Inferior parietal cortex (tissue), 1 donor: ENCODE data around the gene MINDY4.

Source experiments
- DNase-seq: peaks from one replicate; pipeline ENCODE4 v3.0.0-alpha.2; 2016; ENCODE audit errors: extremely low spot score

MINDY4 gene

DNA sequence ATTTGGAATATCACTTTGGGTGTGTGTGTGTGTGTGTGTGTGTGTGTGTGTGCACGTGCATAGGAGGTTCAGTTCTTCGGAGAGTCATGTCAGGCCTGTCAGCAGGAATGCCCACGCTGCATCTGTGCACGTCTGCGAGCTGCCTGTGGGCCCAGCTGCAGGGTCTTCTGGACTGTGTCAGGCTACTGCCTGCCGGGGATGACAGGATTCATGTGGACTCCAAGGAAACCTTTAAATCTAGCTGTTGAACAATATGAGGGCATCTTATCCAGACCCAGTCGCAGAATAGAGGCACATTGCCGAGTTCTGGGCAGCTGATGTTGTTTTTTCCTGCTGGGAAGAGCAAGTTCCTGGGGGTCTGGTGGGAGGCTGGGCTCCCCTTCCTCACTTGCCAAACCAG is 159.4 kb downstream of the MINDY4 start:
- DNase-seq = no peak

DNA sequence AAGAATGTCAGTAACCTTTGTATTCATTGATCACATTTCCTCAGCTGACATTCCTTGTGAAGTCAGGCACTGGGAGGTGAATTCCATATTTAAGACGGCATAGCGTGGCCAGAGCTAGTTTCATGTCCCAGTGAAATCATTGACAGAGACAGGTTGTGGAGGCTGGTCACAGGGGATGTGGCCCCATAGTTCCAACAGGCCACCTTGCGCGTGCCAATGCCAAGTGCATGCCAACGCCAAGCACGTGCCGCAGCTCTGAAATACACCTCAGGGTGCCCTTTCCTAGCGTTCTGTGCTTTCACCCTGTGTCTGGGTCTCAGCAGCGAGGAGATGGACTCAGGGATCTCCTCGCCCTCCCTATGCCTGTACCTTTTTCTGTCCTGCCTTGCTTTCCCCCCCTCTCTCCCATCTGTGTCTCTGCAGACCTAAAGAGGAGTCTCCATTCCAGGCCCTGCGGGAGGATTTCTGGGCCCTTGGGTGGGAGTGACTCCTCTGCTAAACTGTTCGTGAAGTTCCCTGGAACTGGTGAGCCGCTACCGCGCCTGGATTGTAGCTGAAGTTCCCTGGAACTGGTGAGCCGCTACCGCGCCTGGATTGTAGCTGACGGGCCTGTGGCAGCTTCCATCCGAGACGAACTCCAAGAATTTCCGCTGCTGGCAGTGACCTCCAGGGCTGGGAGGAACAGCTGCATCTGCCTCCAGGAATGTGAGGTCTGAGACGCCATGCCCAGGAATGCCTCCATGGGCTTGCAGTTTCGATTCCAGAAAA is 160.1 kb downstream of the MINDY4 start:
- DNase-seq = no peak

DNA sequence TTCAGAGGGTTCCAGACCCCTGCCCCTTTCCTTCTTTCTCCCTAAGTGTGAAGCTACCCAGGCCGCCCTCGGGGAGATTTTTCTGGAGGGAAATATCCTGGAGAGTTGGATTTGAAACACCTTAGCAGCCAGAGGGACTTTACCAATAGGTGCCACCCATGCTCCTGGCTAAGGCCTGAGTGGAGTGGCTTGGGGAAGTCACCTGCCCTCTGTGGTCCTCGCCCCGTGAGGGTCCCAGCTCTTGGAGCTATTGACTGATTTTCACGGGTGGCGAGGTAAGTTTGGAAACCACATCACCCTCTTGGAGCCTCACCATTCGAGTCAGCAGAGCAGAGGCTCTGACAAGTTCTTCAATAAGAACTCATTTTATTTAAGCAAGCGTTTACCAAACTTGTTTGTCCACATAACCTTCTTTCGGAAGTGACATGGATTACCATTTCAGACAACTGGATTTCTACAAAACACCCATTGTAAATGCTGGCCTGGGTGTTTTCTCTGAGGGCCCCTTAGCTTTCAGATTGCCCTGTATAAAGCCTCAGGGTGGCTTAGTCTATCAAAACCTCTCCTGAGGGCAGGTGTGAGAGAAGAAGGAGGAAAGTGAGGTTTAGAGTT is 160.8 kb downstream of the MINDY4 start:
- no peak for DNase-seq

DNA sequence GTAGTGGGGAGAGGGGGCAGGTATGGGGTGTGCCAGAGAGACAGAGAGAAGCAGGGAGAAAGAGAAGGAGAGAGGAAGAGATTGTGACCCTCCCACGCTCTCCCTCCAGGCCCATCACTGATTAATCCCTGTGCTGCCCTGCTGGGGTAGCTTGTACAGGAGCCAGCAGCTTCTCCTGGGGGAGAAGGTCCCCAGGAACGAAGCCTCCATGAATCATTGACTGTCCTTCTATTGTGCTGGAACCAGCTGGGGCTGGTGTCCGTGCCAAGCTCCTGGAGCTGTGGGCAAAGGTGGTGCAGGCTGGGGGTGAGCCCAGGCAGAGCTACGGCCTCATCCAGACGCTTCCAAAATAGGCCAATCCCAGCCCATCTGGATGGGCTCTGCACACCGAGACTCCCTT is 161.3 kb downstream of the MINDY4 start:
- DNase-seq = no peak

DNA sequence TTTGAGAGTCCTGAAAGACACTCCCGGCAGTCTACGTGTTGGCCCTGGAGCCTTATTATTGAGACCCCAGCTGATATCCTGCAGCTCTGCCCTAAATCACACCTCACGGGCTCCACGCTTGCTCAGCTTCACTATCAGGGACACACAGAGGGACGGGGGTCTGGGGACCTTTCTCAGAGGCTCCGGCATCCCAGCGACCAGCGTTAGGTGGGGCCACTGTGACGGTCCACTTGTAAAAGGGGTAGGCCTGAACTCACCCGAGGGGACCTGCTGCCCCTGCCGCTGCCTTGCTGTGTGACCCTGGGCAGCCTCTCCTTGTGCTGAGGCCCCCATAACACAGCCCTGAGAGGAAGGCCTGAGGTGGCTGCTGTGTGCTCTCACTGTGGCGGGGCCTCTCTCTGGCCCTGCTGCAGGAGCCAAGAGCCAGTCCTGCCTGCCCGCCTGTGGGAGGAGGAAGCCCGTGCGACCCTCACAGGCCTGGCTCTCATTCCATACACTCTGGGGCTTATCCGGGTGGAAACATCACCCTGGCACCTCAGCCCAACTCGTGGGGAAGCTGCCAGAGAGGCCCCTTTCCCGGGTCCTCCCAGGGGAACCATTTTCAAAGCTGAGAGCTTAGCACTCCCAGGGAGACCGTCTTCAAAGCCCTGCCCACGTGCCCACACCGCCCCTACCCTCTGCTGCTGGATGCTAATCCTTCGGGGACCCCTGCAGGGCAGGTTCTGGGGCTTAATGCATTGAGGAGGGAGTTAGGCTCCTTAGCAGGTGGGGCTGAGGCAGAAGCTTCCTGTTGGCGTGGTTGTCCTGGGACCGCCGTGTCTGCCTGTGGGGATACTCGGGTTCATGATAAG is 162.1 kb downstream of the MINDY4 start:
- DNase-seq = no peak

DNA sequence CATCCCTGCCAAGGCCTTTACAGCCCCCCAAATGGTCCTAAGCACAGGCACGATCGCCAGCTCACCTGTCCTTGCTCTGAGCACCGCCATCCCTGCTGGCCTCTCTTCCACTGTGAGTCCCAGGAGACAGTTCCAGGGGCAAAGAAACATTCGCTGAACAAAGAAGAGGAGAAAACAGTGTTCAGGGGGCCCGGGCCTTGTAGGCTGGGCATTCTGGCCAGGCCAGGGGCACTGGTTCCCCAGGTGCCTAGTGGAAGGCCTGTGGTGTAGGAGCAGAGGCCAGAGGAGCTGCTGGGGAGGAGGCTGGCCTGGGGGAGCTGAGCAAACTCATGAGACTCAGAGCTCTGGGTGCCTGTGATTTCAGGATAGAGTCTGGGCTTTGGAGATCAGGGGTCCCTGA is 163.0 kb downstream of the MINDY4 start:
- no peak for DNase-seq

DNA sequence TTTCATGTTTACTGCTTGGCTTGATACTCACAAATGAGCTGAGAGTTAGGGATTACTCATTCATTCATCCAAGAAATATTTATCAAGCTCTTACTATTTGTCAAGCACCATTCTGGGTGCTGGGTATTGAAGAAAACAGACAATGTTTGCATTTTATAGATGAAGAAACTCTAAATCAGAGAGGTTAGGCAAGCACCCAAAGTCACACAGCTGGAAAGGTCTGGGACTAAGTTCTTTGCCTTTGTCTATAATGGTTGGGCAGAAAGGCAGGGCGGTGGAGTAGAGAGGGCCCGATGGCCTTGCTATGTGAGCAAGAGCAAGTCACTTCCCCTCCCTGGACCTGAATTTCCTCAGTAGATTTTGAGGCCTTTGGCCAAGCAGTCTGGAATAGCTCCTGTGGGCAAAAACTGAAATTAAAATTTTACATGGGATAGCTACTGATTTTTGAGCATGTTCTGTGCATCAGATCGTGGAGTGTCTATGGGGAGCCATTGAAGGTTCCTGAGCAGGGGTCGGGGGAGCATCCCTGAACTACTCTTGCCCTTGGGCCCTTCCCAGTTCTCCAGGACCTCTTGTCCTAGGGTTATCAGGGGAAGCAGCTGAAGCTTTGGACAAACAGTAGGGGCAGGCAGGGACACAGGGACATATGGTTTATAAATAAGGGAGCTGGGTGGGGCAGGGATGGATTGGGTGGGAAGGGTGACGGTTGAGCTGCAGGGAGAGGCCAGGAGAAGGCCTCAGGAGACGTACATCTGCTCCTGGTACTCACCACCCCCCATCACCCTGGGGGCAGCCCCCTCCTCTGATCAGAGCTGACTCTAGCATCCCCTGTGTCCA is 163.7 kb downstream of the MINDY4 start:
- no peak for DNase-seq

DNA sequence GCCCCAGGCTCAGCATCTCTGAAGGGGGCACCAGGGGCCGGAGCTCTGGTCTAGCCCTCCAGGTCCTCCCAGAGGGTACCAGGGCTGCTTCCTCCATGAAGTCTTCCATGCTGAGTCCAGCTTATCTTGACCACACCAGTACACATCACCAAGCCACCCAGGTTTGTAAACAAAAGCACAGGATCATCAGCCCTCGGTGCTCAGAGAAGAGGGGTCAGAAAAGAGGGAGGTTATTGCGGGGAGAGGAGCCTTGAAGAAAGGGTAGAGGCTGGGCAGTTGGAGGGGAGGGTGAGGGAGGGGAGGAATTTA is 164.3 kb downstream of the MINDY4 start:
- DNase-seq = no peak

DNA sequence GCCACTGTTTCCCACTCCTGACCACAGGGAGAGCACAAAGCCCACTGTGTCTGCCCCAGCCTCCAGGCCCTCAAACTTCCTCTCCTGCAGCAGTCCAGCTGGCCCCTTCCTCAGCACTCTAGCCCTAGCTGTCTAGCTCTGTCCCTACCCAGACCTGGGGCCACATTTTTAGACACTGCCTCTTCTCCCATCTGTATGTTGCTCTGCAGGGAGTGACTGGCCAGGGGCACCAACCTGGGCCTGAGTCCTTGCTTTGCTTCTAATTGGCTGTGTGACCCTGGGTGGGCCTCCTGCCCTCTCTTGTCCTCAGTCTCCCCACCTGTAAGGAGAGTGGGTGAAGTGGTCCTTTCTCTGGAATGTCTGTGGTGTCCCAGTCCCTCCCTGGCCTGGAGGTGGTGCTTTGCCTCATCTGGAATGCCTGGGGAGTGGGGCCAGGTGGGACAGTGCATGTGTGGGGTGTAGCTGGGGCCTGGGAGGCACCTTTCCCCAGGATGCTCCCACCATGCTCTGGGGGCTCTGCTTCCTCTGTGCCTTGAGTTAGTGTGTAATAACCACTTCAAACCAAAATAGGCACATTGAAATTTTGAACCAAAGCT is 165.5 kb downstream of the MINDY4 start:
- no peak for DNase-seq

DNA sequence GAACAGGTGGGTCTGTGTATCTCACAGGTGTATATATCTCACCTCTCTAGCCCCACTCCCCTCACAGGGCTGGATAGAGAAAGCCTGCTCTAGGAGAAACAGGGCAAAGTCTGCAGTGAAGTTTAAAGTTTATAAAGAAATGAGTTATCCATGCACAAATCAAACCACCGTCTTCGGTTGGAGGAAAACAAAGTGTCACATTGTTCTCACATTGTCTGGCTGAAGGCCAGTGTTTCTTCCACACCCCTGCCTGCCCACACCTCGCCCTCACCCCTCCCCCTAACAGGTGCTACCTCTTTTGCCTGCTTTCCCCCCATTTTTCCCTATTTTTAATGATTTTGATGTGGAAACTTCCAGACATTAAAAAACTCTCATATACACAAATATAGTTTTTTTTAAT is 166.2 kb downstream of the MINDY4 start:
- DNase-seq = no peak

DNA sequence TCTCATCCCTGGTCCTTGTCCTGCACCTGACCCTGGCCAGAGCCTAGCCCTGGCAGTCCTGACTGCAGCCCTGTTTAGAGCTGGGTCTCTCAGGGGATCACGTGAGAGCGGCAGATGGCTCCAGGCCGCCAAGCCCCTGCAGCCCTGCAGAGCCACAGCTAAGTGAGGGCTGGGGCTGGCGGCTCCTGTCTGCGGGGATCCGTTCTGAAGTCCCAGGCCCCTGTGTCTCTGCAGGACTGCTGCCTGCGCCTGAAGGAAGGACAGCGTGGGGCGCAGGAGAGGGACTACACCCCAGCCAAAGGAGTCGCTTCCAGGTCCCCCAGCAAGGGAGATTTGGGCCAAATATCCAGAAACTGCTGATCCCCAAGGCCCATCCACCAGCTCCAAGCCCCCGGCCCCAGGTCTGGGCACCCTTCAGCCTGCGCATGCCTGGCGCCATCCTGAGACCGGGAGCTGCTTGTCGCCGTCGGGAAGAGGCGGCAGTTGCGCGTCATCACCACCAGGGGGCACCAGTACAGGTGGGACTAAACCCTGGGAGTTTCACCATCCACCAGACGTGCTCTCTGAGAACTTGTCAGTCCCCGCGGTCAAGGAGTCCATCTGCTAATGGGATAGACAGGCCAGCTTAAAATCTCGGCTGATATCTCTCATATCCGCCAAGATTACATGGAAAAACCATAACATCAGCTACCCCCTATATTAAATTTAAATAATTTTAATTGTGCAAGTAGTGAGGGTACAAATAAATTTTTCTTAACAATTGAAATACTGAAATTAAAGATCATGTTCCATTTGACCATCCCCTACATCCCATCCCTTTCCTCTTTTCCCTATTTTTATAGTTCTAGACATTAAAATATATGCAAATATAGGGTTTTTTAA is 167.5 kb downstream of the MINDY4 start:
- DNase-seq = peak; percentile 75

DNA sequence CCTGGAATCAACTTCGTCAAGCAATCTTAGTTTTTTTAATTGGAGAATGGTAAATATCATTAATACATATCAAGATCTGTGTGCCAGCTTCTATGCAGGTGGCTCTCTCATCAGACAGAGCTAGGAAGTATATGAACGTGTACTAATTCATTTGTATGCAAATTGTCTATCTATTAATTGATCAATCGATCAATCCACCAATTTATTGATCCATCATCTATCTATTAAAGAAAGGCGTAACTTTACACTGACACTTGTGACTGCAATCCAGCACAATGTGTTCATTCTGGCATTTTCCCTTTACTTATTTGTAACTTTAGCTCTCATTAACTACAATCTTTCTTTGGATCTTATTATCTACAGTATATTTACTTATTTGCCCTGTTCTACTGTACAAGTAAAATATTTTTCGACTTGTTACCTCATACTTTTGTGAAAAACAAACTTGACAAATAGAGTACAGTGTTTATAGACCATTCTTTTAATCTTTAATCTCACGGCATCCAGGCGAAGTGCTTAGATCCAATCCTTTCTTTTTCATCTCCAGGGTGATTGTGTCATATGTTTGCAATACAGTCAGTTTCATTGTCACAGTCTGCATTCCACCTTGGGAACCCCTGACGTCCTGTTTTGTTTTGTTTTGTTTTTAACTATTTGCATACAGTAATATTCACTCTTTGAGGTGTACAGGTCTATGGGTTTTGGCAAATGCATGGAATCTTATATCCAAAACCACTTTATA is 170.5 kb downstream of the MINDY4 start:
- no peak for DNase-seq
